ENCODE results near the gene OTUB1. TPM values are rescaled to one million over a fixed set of nuclear protein-coding genes. Genes with fewer than 3 reads are reported as not detected.

The OTUB1 gene
- total RNA-seq, 1 experiment from 2014 or later = 136 TPM

GRCh38 chr11:63985812-63986155, 454 bp upstream of the OTUB1 start:
- peak overlapping the region; percentile 95 for H3K4me3 ChIP-seq (ENCODE audit: low read depth, low read length, poor library complexity, severe bottlenecking)
- POLR2A ChIA-PET (ENCODE audit: low non-redundant PET) = no interaction called here
- intact Hi-C loops (cut with micrococcal nuclease; ENCODE audit: unreplicated experiment) = loop anchor here (10.0 kb wide), 1 partner anchor 221 kb away; the partner anchor contains the start of gene ZFTA
- peaks cover 20% of the 10 kb centered on the region for H3K36me3 ChIP-seq (ENCODE audit: insufficient read depth, low read length, poor library complexity, severe bottlenecking)
- CTCF ChIA-PET = no interaction called here
- TF ChIP-seq EZH2 (IDR thresholded peaks at IDR 0.05; ENCODE audit: borderline replicate concordance, low read depth, low read length, poor library complexity, severe bottlenecking) = no peak
- TF ChIP-seq, protein P1, sequence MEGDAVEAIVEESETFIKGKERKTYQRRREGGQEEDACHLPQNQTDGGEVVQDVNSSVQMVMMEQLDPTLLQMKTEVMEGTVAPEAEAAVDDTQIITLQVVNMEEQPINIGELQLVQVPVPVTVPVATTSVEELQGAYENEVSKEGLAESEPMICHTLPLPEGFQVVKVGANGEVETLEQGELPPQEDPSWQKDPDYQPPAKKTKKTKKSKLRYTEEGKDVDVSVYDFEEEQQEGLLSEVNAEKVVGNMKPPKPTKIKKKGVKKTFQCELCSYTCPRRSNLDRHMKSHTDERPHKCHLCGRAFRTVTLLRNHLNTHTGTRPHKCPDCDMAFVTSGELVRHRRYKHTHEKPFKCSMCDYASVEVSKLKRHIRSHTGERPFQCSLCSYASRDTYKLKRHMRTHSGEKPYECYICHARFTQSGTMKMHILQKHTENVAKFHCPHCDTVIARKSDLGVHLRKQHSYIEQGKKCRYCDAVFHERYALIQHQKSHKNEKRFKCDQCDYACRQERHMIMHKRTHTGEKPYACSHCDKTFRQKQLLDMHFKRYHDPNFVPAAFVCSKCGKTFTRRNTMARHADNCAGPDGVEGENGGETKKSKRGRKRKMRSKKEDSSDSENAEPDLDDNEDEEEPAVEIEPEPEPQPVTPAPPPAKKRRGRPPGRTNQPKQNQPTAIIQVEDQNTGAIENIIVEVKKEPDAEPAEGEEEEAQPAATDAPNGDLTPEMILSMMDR (conservative IDR thresholded peaks at IDR 0.05; ENCODE audit: low read depth, low read length) = no peak
- no peak for DNase-seq (ENCODE audit: low spot score)
- TSS peak; percentile 73 for BruUV-seq (replicated peaks)
- H3K4me1 ChIP-seq (ENCODE audit: insufficient read depth, low read length, poor library complexity, severe bottlenecking) = peaks cover 30% of the 10 kb centered on the region
- H3K27me3 ChIP-seq (replicated peaks; ENCODE audit: insufficient read depth, low read depth, low read length, poor library complexity) = no peaks in the 10 kb centered on the region
- no peaks in the 10 kb centered on the region for H3K9me3 ChIP-seq (ENCODE audit: low read depth, low read length, poor library complexity, severe bottlenecking)
- H3K27ac ChIP-seq (ENCODE audit: low read depth, low read length, poor library complexity, severe bottlenecking) = peak overlapping the region; percentile 84

GRCh38 chr11:63986932-63987513, 785 bp downstream of the OTUB1 start:
- no peak for DNase-seq (ENCODE audit: low spot score)
- intact Hi-C loops (cut with micrococcal nuclease; ENCODE audit: unreplicated experiment) = loop anchor here (10.0 kb wide), 1 partner anchor 222 kb away; the partner anchor contains the start of gene ZFTA
- TF ChIP-seq EZH2 (IDR thresholded peaks at IDR 0.05; ENCODE audit: borderline replicate concordance, low read depth, low read length, poor library complexity, severe bottlenecking) = no peak
- TF ChIP-seq, protein P1 (conservative IDR thresholded peaks at IDR 0.05; ENCODE audit: low read depth, low read length) = no peak
- Histone ChIP-seq H3K4me1 (ENCODE audit: insufficient read depth, low read length, poor library complexity, severe bottlenecking) (peaks cover 26% of the 10 kb centered on the region), H3K9me3 (ENCODE audit: low read depth, low read length, poor library complexity, severe bottlenecking) (no peaks in the 10 kb centered on the region), H3K27me3 (replicated peaks; ENCODE audit: insufficient read depth, low read depth, low read length, poor library complexity) (no peaks in the 10 kb centered on the region), H3K4me3 (ENCODE audit: low read depth, low read length, poor library complexity, severe bottlenecking) (peak overlapping the region; percentile 95), H3K36me3 (ENCODE audit: insufficient read depth, low read length, poor library complexity, severe bottlenecking) (peaks cover 30% of the 10 kb centered on the region), H3K27ac (ENCODE audit: low read depth, low read length, poor library complexity, severe bottlenecking) (peak overlapping the region; percentile 84)
- CTCF ChIA-PET = no interaction called here
- TSS peak; percentile 78 for BruUV-seq (replicated peaks)
- POLR2A ChIA-PET (ENCODE audit: low non-redundant PET) = no interaction called here

- CTCF ChIA-PET = no interaction called here
- H3K27ac ChIP-seq (ENCODE audit: low read depth, low read length, poor library complexity, severe bottlenecking) = no peak overlapping the region
- intact Hi-C loops (cut with micrococcal nuclease; ENCODE audit: unreplicated experiment) = no loop called here
Measured at GRCh38 chr11:63991558-63991957, 5.3 kb downstream of the OTUB1 start.

More at GRCh38 chr11:63991558-63991957, 5.3 kb downstream of the OTUB1 start:
- Histone ChIP-seq H3K27me3 (replicated peaks; ENCODE audit: insufficient read depth, low read depth, low read length, poor library complexity) (no peaks in the 10 kb centered on the region), H3K9me3 (ENCODE audit: low read depth, low read length, poor library complexity, severe bottlenecking) (no peaks in the 10 kb centered on the region), H3K4me3 (ENCODE audit: low read depth, low read length, poor library complexity, severe bottlenecking) (no peak overlapping the region), H3K36me3 (ENCODE audit: insufficient read depth, low read length, poor library complexity, severe bottlenecking) (peaks cover 44% of the 10 kb centered on the region), H3K4me1 (ENCODE audit: insufficient read depth, low read length, poor library complexity, severe bottlenecking) (peaks cover 13% of the 10 kb centered on the region)
- TF ChIP-seq, protein P1 (conservative IDR thresholded peaks at IDR 0.05; ENCODE audit: low read depth, low read length) = no peak
- no peak for TF ChIP-seq EZH2 (IDR thresholded peaks at IDR 0.05; ENCODE audit: borderline replicate concordance, low read depth, low read length, poor library complexity, severe bottlenecking)
- POLR2A ChIA-PET (ENCODE audit: low non-redundant PET) = no interaction called here
- DNase-seq (ENCODE audit: low spot score) = no peak
- BruUV-seq (replicated peaks) = no TSS peak

All from A673 (cell line).